Measurements from ENCODE around the gene OSBPL9.

DNA sequence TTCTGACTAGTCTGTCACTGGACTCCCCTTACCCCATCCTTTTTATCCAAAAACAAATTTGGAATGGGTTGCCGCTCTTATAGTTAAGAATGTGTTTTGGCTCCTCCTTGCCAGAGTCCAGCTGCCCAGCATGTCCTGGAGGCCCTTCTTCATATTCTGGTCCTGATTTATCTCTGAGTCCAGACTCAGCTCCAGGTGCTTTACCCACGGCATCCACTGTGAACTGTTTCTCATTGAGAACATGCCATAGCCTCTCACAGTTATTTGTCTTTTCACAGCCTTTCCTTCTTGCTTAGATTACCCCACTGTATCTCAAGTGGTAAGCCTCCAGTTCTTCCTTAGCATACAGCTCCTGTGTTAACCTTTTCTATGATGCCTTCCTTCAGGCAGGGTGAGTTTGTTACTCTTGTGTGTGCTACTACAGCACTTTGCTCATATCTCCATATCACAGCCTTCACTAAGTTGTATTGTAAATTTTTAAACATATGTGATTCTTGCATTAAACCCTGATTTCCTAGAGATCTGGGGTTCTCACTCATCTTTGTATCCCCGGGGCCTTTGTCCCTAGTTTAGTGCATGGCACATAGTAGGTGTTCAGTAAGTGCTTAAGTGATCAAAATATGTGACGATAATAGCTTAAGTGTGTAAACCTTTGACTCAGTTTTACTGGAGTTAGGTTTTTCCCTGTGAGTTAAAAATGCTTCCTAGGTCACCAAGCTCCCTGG lies 116.0 kb downstream of the OSBPL9 start:
- TF ChIP-seq POLR2AphosphoS5 (IDR thresholded peaks at IDR 0.05): no peak
- TF ChIP-seq, protein P1, sequence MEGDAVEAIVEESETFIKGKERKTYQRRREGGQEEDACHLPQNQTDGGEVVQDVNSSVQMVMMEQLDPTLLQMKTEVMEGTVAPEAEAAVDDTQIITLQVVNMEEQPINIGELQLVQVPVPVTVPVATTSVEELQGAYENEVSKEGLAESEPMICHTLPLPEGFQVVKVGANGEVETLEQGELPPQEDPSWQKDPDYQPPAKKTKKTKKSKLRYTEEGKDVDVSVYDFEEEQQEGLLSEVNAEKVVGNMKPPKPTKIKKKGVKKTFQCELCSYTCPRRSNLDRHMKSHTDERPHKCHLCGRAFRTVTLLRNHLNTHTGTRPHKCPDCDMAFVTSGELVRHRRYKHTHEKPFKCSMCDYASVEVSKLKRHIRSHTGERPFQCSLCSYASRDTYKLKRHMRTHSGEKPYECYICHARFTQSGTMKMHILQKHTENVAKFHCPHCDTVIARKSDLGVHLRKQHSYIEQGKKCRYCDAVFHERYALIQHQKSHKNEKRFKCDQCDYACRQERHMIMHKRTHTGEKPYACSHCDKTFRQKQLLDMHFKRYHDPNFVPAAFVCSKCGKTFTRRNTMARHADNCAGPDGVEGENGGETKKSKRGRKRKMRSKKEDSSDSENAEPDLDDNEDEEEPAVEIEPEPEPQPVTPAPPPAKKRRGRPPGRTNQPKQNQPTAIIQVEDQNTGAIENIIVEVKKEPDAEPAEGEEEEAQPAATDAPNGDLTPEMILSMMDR (IDR thresholded peaks at IDR 0.05): no peak
- no peak for TF ChIP-seq POLR2A (IDR thresholded peaks at IDR 0.05)
